Stimulated activated CD4-positive, alpha-beta T cell treated with anti-CD3 and anti-CD28 coated beads, Interleukin-4, amount 100 ng/mL, for 48 hours (primary cell): ENCODE results near the gene TMC4.
A peak's percentile ranks its signal among the peaks of the same experiment; 100 is the strongest.

ENCODE experiments used
- DNase-seq, 2 donors: peaks; one replicate each; pipeline ENCODE4 v3.0.0-alpha.2; 2020; ENCODE audit warnings: low read depth in 2 of 2

The TMC4 gene

GRCh38 chr19:54133312-54133956 lies 39.5 kb downstream of the TMC4 start:
- DNase-seq: no peak

GRCh38 chr19:54129617-54129996 lies 43.4 kb downstream of the TMC4 start:
- no peak for DNase-seq

GRCh38 chr19:54128796-54129616 lies 44.0 kb downstream of the TMC4 start:
- DNase-seq: no peak

GRCh38 chr19:54128441-54128725 lies 44.6 kb downstream of the TMC4 start:
- no peak for DNase-seq

- no peak for DNase-seq
These were observed 45.1 kb downstream of the TMC4 start for GRCh38 chr19:54127688-54128440.

- no peak for DNase-seq
These were observed 47.2 kb downstream of the TMC4 start for GRCh38 chr19:54125713-54126112.

GRCh38 chr19:54124393-54124792 lies 48.6 kb downstream of the TMC4 start:
- no peak for DNase-seq

GRCh38 chr19:54123682-54124081 lies 49.3 kb downstream of the TMC4 start:
- DNase-seq: no peak

- DNase-seq: no peak
These were observed 51.7 kb downstream of the TMC4 start for GRCh38 chr19:54121259-54121658.

- DNase-seq: peak; percentile 95 to 96
These were observed 57.6 kb downstream of the TMC4 start, which contains the start of the genes PRPF31 and TFPT for GRCh38 chr19:54115109-54116063. PRPF31 (plus strand) TSS chr19:54115754; CDS start chr19:54118279, 2,525 bp downstream. TFPT (minus strand) TSS chr19:54115657; CDS start chr19:54115269, 388 bp downstream.

- DNase-seq: peak in 1 of 2 donors; percentile 25
These were observed 58.4 kb downstream of the TMC4 start for GRCh38 chr19:54114340-54115108.
